Cardiac muscle cell (in vitro differentiated cells and primary cell): ENCODE results near the gene FAM3D. TPM values are rescaled to one million over a fixed set of nuclear protein-coding genes. Genes with fewer than 3 reads are reported as not detected.
"Not testable (repeated sequence)": the region's sequence is repeated elsewhere in the genome, so short reads cannot be mapped to it uniquely, and the experiment has no call there.

Experiments used
- DNase-seq, 2 donors: peaks; one replicate each; pipeline versions ENCODE4 v3.0.0 to v3.0.0-alpha.2; 2010 to 2017; ENCODE audit warnings: low read depth in 1 of 2, low spot score in 1 of 2
- H3K27ac ChIP-seq: fragments of 200-600 bp; sonication (generic); 2 replicates; pipeline ENCODE4 v1.5.1; 2016
- H3K27me3 ChIP-seq: fragments of 200-600 bp; sonication (generic); 2 replicates; pipeline ENCODE4 v1.6.0; 2016; ENCODE audit warnings: control low read depth
- H3K36me3 ChIP-seq: fragments of 200-600 bp; sonication (generic); 2 replicates; pipeline ENCODE4 v1.5.1; 2016; ENCODE audit warnings: control low read depth
- H3K4me1 ChIP-seq: fragments of 200-600 bp; sonication (generic); 2 replicates; pipeline ENCODE4 v1.8.1; 2017; ENCODE audit warnings: low read depth, mild to moderate bottlenecking, mixed run types
- H3K4me3 ChIP-seq: fragments of 200-600 bp; sonication (generic); 2 replicates; pipeline ENCODE4 v1.5.1; 2016; ENCODE audit warnings: mild to moderate bottlenecking
- H3K9me3 ChIP-seq: fragments of 200-600 bp; sonication (generic); 2 replicates; pipeline ENCODE4 v1.5.1; 2017; ENCODE audit warnings: low read depth, mild to moderate bottlenecking, control low read depth
- CTCF ChIP-seq: IDR thresholded peaks from 2 replicates; pipeline ENCODE4 v1.5.1; 2012; ENCODE audit warnings: low read depth, mild to moderate bottlenecking, low read length
- polyA plus RNA-seq: library from polyadenylated mRNA; unstranded; fragments of >200 nt; fragmentation: Nextera tagmentation; extraction: Ambion mirVana; gene quantifications from 2 replicates; pipeline ENCODE4 v1.2.1, GENCODE V29; 2016
- total RNA-seq: library from RNA; depleted of rRNA; stranded (reverse); fragments of >200 nt; gene quantifications from 2 replicates; pipeline ENCODE4 v1.2.3, GENCODE V29; 2016

FAM3D gene
- total and polyA plus RNA-seq, 2 experiments from 2014 or later: 1.5 TPM; not detected in 1

- TF ChIP-seq CTCF: no peak
Measured at GRCh38 chr3:58680879-58681525, 14.4 kb upstream of the FAM3D start.

GRCh38 chr3:58679974-58680666, 13.5 kb upstream of the FAM3D start:
- H3K27ac ChIP-seq: no peak overlapping the region
- DNase-seq: no peak
- H3K9me3 ChIP-seq: no peaks in the 10 kb centered on the region
- H3K4me3 ChIP-seq: no peak overlapping the region
- no peaks in the 10 kb centered on the region for H3K4me1 ChIP-seq
- H3K36me3 ChIP-seq: no peaks in the 10 kb centered on the region
- no peak for TF ChIP-seq CTCF
- H3K27me3 ChIP-seq: no peaks in the 10 kb centered on the region

More at GRCh38 chr3:58680879-58681525, 14.4 kb upstream of the FAM3D start:
- Histone ChIP-seq H3K27me3 (no peaks in the 10 kb centered on the region), H3K27ac (no peak overlapping the region), H3K9me3 (no peaks in the 10 kb centered on the region), H3K4me3 (no peak overlapping the region), H3K4me1 (no peaks in the 10 kb centered on the region), H3K36me3 (no peaks in the 10 kb centered on the region)
- no peak for DNase-seq

GRCh38 chr3:58679446-58679845, 12.9 kb upstream of the FAM3D start:
- no peaks in the 10 kb centered on the region for H3K36me3 ChIP-seq
- TF ChIP-seq CTCF: no peak
- no peaks in the 10 kb centered on the region for H3K9me3 ChIP-seq
- H3K4me3 ChIP-seq: no peak overlapping the region
- no peaks in the 10 kb centered on the region for H3K27me3 ChIP-seq
- DNase-seq: no peak
- no peak overlapping the region for H3K27ac ChIP-seq
- no peaks in the 10 kb centered on the region for H3K4me1 ChIP-seq

GRCh38 chr3:58678177-58678970, 11.8 kb upstream of the FAM3D start:
- DNase-seq, H3K27me3 ChIP-seq, H3K4me1 ChIP-seq, H3K36me3 ChIP-seq, H3K4me3 ChIP-seq, H3K9me3 ChIP-seq, H3K27ac ChIP-seq: not testable (repeated sequence)

GRCh38 chr3:58672880-58673279, 6.3 kb upstream of the FAM3D start:
- no peaks in the 10 kb centered on the region for H3K9me3 ChIP-seq
- H3K36me3 ChIP-seq: no peaks in the 10 kb centered on the region
- no peak overlapping the region for H3K4me3 ChIP-seq
- H3K27me3 ChIP-seq: peaks cover 10% of the 10 kb centered on the region
- no peak overlapping the region for H3K27ac ChIP-seq
- DNase-seq: no peak
- H3K4me1 ChIP-seq: peaks cover 3% of the 10 kb centered on the region
- no peak for TF ChIP-seq CTCF
